Esophagus muscularis mucosa (tissue), 4 donors: Measurements from ENCODE around the gene HCN3.

Source experiments
- EP300 ChIP-seq: sonication (generic); formaldehyde crosslinking; IDR thresholded peaks from one replicate; pipeline ENCODE4 v1.6.1; 2017; ENCODE audit warnings: antibody characterized with exemption
- POLR2A ChIP-seq: fragments of 450-650 bp; IDR thresholded peaks from one replicate; pipeline ENCODE4 v1.6.1; 2017; ENCODE audit warnings: antibody characterized with exemption, moderate library complexity, mild to moderate bottlenecking, low read depth
- POLR2AphosphoS5 ChIP-seq, 2 donors: sonication (generic); formaldehyde crosslinking; IDR thresholded peaks; one replicate each; pipeline ENCODE4 v1.6.1; 2017; ENCODE audit warnings: antibody characterized with exemption in 2 of 2
- TF ChIP-seq, protein P1 (sequence below), 3 experiments: fragments of 200-600 bp in 2 of 3; fragments of 450-650 bp in 1 of 3; sonication (generic) in 2 of 3; IDR thresholded peaks; one replicate each; pipeline ENCODE4 v1.5.1; 2017 to 2019; ENCODE audit warnings: antibody characterized with exemption in 3 of 3, mild to moderate bottlenecking in 2 of 3, moderate library complexity in 1 of 3

DNA sequence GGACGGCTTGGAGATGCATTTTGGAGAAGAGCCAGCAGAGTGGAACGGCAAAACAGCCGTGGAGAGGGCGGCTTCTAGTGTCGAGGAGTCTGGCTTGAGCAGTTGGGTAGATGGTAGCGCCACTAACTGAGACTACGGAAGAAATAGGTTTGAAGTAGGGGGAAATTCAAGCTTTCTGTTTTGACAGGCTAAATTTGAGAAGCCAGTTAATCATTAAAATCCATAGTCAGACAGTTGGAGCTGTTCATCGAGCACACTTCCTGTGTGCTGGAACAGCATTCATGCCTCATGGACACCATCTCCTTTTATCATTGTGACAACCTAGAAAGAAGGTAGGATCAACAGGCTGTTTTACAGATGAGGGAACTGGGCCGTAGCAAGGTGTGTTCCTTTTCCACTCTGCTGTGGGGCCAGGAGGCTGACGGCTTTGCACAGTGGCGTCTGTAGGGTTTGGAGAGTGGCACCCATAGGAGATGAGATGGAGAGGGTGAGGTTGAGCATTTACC, 27.3 kb downstream of the HCN3 start:
- no peak for TF ChIP-seq POLR2AphosphoS5 (IDR thresholded peaks at IDR 0.05)
- TF ChIP-seq, protein P1, sequence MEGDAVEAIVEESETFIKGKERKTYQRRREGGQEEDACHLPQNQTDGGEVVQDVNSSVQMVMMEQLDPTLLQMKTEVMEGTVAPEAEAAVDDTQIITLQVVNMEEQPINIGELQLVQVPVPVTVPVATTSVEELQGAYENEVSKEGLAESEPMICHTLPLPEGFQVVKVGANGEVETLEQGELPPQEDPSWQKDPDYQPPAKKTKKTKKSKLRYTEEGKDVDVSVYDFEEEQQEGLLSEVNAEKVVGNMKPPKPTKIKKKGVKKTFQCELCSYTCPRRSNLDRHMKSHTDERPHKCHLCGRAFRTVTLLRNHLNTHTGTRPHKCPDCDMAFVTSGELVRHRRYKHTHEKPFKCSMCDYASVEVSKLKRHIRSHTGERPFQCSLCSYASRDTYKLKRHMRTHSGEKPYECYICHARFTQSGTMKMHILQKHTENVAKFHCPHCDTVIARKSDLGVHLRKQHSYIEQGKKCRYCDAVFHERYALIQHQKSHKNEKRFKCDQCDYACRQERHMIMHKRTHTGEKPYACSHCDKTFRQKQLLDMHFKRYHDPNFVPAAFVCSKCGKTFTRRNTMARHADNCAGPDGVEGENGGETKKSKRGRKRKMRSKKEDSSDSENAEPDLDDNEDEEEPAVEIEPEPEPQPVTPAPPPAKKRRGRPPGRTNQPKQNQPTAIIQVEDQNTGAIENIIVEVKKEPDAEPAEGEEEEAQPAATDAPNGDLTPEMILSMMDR (IDR thresholded peaks at IDR 0.05), result no peak
- TF ChIP-seq EP300, result no peak
- TF ChIP-seq POLR2A, result no peak
